ENCODE results near the gene ZNF280D.
"Not testable (repeated sequence)": the region's sequence is repeated elsewhere in the genome, so short reads cannot be mapped to it uniquely, and the experiment has no call there.

ZNF280D gene

GRCh38 chr15:56716334-56716733 is 17.0 kb downstream of the ZNF280D start:
- no peak for DNase-seq

GRCh38 chr15:56715220-56715619 is 18.1 kb downstream of the ZNF280D start:
- DNase-seq = no peak

DNA sequence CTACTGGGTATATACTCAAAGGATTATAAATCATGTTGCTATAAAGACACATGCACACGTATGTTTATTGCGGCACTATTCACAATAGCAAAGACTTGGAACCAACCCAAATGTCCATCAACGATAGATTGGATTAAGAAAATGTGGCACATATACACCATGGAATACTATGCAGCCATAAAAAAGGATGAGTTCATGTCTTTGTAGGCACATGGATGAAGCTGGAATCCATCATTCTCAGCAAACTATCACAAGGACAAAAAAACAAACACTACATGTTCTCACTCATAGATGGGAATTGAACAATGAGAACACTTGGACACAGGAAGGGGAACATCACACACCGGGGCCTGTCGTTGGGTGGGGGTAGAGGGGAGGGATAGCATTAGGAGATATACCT is 23.8 kb downstream of the ZNF280D start:
- not testable (repeated sequence) for DNase-seq

- no peak for DNase-seq
Observed at GRCh38 chr15:56699743-56700142, 33.6 kb downstream of the ZNF280D start.

- DNase-seq = no peak
Observed at GRCh38 chr15:56698270-56698669, 35.0 kb downstream of the ZNF280D start.

DNA sequence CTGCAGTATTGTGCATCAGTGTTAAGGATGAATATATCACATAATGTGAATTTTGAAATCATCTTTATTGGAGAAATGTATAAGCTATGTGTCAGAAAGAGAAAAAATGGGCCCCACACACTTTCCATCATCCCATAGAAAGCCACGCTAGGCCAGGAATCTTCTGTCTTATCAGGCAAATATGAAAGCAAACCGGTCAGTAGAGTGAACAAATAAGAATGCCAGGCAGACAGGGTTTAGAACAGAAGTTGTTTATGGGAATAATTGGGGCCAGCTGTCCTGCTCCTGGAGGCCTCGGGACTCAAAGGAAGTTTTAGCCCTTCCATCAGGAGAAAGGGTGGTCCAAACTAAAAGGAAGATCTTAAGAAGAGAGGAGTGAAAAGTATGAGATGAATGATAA is 39.5 kb downstream of the ZNF280D start:
- no peak for DNase-seq

DNA sequence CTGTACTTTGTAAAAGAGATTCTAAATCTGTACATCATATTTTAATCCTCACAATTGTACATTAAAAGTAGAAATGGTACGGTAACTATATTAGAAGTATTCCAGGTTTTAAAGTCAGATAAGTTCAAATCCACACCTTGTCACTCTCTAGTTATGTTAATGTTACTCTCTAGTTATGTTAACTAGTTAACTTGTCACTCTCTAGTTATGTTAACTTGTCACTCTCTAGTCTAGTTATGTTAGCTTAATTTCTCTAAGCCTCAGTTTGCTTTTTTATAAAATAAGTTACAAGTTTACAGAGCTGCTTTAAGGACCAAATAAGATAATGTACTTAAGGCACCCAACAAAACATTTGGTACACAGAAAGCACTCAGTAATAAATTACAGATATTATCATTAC is 42.6 kb downstream of the ZNF280D start:
- DNase-seq = no peak

- no peak for DNase-seq
Observed at GRCh38 chr15:56683908-56684307, 49.4 kb downstream of the ZNF280D start.

- no peak for DNase-seq
Observed at GRCh38 chr15:56681113-56681512, 52.2 kb downstream of the ZNF280D start.

DNA sequence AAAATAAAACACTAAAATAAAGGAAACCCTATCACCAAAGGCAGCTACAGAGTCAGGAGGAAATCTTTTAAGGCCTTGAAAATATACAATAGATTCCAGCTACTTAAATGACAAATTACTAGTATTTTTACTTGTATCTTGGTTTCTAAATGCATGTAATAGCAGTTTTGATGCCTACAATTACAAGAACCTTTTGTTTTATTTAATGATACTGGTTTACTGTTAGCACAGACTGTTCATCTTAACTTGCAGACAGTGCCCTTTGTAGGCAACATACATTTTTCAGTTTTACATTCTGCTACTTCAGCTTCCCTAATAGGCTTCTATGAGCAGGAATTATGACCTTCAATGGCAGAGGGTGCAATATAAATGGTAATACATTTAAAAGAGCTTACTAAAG is 54.1 kb downstream of the ZNF280D start:
- no peak for DNase-seq

GRCh38 chr15:56678571-56678970 is 54.7 kb downstream of the ZNF280D start:
- no peak for DNase-seq

GRCh38 chr15:56677271-56677670 is 56.0 kb downstream of the ZNF280D start:
- DNase-seq = no peak

- DNase-seq = no peak
Observed at GRCh38 chr15:56675930-56676329, 57.4 kb downstream of the ZNF280D start.

GRCh38 chr15:56674857-56675256 is 58.5 kb downstream of the ZNF280D start:
- no peak for DNase-seq

- DNase-seq = no peak
Observed at GRCh38 chr15:56672721-56673120, 60.6 kb downstream of the ZNF280D start.

- DNase-seq = peak; percentile 52 to 80 (median 73)
Observed at GRCh38 chr15:56667517-56667916, 65.8 kb downstream of the ZNF280D start.

DNA sequence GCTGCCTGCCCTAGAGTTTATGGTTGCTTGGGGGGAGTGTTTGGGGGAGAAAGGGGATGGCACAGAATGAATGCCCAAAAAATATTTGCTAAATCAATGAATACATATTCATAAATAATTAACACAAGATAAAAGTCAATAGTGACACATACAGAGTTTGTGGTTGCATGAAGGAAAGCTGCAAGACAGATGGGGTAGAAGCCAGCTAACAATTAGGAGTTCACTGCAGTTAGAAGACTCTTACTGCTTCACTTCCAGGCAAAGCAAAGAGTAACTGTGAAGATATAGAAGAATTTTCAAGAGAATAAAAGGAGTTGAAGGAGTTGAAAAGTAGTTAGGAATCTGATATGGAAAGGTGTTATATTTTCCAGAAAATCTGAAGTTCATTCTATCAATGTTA is 72.4 kb downstream of the ZNF280D start:
- DNase-seq = no peak

GRCh38 chr15:56659197-56659596 is 74.1 kb downstream of the ZNF280D start:
- DNase-seq = no peak

DNA sequence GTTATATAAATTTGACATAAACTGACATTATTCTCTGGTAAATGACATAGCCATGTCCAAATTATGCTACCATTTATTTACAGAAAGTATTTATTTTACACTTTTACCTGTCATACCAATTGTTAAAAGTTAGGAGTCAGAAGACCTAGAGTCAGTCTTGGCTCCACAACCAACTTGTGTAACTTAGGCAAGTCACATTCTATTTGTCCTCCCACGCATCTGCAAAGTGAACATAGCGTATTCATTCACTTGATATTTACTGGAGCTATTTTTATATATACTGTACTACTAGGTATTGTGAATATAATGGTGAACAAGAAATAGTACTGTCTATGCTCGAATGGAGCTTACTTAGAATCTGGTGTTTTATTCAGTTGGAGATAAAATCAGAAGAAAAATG is 78.7 kb downstream of the ZNF280D start:
- no peak for DNase-seq

- DNase-seq = no peak
Observed at GRCh38 chr15:56654216-56654615, 79.1 kb downstream of the ZNF280D start.

DNA sequence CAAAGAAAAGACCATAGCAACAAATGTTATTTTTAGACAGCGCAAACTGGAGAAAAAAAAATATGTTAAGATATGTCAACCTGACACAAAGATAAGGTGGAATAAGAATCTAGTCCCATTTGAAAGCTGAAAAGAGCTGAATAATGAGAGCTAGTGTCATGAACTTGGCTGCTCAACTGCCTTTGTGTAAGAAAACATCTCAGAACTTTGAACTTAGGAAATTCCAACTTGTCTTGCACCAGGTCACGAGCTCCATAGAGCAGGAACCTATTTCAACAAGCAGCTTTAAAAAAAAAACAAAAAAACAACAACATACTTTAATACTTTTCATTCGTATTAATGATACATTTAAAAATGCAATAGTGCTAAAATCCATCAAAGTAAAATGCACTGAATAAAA is 79.5 kb downstream of the ZNF280D start:
- DNase-seq = no peak

- no peak for DNase-seq
Observed at GRCh38 chr15:56653107-56653506, 80.2 kb downstream of the ZNF280D start.

DNA sequence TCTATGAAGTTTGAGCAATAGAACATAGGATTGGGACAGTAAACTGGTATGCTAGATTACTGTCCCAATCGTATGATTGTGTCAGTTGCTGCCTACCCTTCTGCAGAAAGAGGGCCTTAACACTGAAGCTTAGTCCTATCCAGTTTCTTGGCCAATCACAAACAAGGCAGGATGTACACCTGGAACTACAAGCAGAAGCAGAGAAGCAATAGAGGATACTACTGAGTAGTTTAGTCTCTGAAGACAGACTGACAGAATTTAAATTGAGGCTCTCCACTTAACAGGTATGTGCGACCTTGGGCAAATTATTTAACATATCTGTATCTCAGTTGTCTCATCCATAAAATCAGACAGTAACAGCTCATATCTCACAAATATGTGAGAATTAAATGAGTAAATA is 85.0 kb downstream of the ZNF280D start:
- no peak for DNase-seq

- no peak for DNase-seq
Observed at GRCh38 chr15:56640549-56640948, 92.8 kb downstream of the ZNF280D start.

DNA sequence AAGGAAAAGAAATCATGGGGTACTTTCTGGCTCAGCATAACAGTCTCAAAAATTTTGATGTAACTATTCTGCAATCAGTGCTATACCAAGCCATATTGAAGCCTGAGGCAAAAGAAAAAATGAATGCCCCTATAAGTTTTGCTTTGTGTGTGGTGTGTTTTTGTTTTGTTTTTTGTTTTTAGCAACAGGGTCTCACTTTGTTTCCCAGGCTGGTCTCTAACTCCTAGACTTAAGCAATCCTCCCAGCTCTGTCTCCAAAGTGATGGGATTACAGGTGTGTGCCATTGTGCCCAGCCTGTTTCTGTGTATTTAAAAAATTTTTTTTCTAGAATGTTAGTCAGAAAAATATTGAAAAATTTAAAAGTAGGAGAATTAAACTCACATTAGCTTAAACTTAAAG is 93.2 kb downstream of the ZNF280D start:
- DNase-seq = no peak

GRCh38 chr15:56639631-56640030 is 93.7 kb downstream of the ZNF280D start:
- no peak for DNase-seq

All from suppressor macrophage (primary cell).